HTERT RPE-1 (cell line): Measurements from ENCODE around the gene POLR2I.
"Not testable (repeated sequence)": the region's sequence is repeated elsewhere in the genome, so short reads cannot be mapped to it uniquely, and the experiment has no call there.

Experiments used
- in situ Hi-C: fragments of 300-500 bp; cut with MboI; formaldehyde crosslinking; loops from 4 replicates; pipeline ENCODE4 v1.14.3; 2020; ENCODE audit warnings: low sequenced_read_pairs

POLR2I gene

GRCh38 chr19:36134867-36135266 is 20.2 kb upstream of the POLR2I start:
- in situ Hi-C loops: not testable (repeated sequence)

DNA sequence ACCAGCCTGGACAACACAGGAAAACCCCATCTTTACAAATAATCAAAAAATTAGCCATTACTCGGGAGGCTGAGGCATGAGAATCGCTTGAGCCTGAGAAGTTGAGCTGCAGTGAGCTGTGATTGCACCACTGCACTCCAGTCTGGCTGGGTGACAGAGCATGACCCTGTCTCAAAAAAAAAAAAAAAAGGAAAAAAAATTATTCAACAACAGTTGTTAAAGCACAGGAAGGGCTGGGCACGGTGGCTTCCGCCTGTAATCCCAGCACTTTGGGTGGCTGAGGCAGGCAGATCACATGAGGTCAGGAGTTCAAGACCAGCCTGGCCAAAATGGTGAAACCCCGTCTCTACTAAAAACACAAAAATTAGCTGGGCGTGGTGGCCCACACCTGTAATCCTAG is 16.5 kb upstream of the POLR2I start:
- in situ Hi-C loops: not testable (repeated sequence)

DNA sequence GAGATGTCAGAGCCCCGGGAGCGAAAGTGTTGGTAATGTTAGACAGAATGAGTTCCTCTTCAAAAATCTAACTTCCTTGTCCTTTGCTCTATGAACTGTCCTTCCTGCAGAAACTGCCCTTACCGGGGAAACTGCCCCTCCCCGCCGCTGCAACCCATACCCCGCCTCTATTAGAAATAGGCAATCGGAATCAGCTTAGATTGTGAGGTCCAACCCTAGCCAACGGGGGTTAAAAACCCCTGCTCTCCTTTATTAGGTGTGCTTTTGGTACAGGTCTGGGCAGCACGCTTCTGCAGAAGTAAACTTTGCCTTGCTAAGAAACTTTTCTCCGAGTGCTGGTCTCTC is 13.7 kb upstream of the POLR2I start:
- in situ Hi-C loops: no loop called here

DNA sequence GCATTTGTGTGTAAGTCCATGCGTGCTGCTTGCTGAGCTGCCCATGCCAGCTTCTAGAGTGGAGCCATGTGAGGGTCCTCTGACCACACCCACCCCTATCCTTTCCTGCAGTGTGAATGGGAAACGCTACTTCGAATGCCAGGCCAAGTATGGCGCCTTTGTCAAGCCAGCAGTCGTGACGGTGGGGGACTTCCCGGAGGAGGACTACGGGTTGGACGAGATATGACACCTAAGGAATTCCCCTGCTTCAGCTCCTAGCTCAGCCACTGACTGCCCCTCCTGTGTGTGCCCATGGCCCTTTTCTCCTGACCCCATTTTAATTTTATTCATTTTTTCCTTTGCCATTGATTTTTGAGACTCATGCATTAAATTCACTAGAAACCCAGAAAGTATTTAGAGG is 10.9 kb upstream of the POLR2I start:
- in situ Hi-C loops: no loop called here

- in situ Hi-C loops: no loop called here
These were observed 6.9 kb upstream of the POLR2I start for GRCh38 chr19:36121486-36122124.

DNA sequence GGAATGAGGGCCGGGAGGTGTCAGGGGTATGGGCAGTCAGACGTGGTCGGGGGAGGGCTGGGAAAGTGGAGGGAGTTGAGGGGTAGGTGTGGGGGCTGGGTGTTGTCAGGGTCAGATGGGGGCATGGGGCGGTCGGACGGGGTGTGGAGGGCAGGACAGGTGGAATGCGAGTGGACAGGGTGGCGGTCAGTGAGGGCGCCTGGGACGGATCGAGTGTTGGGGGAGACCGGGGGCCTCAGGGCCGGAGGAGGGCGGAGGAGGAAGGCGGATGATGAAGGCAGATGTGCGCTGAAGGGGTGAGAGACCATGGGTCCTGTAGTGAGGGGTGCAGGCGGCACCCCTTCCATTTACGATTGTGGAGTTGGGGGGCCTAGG is 6.3 kb upstream of the POLR2I start:
- in situ Hi-C loops: no loop called here

DNA sequence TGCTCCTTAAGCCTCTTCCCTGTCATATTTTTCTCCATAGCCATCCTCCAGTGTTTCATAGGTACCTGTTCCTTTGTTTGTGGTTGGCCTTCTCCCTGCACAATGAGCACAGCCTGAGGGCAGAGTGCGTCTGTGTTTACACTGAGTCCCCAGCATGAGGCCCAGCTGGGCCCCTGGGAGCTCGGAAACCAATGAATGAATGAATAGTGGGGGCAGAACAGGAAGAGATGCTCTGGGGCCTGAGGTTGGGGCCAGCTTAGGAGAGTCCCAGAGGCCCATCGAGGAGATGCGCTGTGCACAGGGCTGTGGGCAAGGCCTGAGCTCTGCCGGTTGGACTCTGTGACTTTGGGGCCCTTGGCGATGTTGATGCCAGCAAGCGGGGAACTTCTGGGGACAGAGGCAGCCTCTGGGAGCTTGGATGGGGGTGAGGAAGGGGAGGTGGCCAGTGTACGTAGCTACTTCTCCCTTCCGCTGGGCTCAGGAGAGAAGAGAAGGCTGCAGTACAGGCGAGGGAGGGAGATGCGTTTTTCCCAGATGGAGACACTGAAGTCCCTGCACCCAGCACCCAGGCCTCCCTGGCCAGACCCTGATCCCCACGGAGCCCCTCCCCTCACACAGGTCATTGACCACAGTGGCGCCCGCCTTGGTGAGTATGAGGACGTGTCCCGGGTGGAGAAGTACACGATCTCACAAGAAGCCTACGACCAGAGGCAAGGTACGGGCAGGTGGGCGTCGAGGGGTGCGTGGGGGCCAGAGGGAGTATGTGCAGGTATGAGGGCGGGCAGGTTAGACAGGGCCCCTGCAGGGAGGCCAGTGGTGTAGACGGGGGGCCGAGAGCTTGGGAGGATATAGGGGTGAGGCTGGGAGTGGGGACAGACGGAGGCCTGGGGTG is 5.7 kb upstream of the POLR2I start:
- in situ Hi-C loops: no loop called here

GRCh38 chr19:36116344-36116637 is 1.6 kb upstream of the POLR2I start:
- in situ Hi-C loops: no loop called here

DNA sequence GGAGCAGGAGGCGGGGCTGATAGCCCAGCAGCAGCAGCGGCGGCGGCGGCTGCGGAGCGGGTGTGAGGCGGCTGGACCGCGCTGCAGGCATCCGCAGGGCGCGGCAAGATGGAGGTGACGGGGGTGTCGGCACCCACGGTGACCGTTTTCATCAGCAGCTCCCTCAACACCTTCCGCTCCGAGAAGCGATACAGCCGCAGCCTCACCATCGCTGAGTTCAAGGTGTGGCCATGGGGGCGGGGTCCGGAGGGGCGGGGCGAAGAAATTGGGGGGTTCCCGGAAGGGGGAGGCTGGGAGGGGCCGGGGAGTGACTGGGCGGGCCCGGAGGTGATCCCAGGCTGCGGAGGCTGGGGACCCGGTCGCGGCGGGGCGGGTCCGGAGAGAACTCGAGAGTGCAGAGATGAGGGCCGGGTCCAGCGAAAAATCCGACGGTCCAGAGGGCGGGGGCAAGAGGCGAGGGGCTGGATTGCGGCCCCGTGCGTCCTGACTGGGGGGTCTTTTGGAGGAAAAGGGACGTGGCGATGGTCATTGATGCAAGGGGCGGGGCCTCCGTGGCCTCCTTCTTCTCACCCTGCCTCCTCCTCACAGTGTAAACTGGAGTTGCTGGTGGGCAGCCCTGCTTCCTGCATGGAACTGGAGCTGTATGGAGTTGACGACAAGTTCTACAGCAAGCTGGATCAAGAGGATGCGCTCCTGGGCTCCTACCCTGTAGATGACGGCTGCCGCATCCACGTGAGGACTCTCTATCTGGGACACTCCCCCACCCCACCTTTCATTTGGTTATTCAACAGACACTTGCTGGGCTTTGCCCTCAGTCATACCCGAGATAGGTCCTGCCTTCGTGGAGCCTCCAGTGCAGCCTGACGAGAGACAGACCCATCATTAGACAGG is 1.0 kb upstream of the POLR2I start, which contains the start of gene TBCB:
Gene TBCB, plus strand, starts transcription at position 16 of the 891 bp plus-strand sequence. Its CDS starts 93 bp downstream, at position 109.
- in situ Hi-C loops: no loop called here

GRCh38 chr19:36113894-36114720 is 568 bp downstream of the POLR2I start:
- in situ Hi-C loops: no loop called here

GRCh38 chr19:36113425-36113824 is 1.2 kb downstream of the POLR2I start:
- in situ Hi-C loops: no loop called here

GRCh38 chr19:36112678-36113077 is 2.0 kb downstream of the POLR2I start:
- in situ Hi-C loops: no loop called here

GRCh38 chr19:36111200-36111539 is 3.5 kb downstream of the POLR2I start:
- in situ Hi-C loops: no loop called here

DNA sequence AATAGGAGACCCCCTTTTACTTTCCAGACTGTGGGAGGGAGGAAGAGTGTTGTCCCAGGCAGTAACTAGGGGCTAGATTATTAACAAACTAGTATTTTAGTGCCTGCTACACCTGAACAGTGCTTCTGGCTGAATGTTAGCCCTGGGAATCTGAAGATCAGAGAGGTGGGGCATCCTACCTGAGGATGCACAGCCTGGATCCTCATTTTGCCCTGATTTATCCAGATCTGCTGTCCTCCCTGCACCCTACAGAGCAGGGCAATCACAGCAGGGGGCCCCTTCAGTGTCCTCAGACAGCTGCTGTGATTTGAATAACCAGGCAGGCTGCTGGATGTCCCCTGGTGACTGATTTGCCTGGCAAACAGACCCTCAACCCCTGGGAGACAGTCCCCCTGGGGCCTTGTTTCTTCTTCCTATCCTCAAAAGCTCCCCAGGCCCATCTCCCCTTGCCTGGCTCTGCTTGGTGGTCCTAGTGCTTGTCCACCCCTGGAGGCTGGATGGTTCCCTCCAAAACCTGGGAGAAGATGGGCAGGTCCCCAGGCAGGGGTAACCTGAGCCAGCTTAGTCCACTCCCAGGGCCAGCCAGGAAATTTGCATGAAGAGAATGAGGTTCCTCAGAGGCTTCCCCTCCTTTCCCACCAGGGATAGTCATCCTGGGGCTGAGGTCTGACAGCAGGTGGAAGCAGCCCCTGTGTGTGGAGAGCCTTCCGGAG is 4.0 kb downstream of the POLR2I start, which contains the start of gene OVOL3:
Gene OVOL3, plus strand, starts transcription at position 657 of the 713 bp plus-strand sequence. CDS start 60 bp downstream, outside the sequence.
- in situ Hi-C loops: no loop called here

- in situ Hi-C loops: no loop called here
These were observed 6.0 kb downstream of the POLR2I start for GRCh38 chr19:36108684-36109083.

- in situ Hi-C loops: no loop called here
These were observed 7.7 kb downstream of the POLR2I start for GRCh38 chr19:36106991-36107390.

GRCh38 chr19:36106441-36106840 is 8.2 kb downstream of the POLR2I start:
- in situ Hi-C loops: no loop called here

DNA sequence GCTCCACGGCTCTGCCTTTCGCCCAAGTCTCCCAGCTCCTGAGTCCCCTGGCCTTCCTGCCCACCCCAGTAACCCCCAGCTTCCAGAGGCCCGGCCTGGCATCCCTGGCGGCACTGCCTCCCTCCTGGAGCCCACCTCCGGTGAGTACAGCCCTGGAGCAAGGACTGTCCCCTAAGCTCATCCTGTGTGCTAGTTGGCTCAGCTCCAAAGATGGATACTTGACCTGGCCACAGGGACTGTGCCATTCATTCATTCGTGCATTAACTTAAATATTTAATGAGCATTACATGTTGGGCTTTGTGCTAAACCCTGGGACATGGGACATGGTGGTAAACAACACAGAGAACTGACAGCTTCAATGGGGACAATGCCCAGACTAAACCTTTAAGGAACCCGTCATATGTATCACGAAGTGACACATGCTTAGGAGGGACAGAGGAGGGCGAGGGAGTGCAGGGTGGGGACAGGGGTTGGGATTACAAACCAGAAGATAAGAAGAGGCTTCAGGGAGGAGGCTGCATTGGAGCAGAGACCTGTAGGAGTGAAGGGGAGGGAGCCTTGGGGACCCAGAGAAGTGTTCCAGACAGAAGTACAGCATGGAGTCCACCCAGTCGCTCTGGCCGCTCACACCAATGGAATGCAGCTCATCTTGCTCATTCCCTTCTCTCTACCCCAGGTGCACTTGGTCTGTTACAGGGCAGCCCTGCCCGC is 10.7 kb downstream of the POLR2I start:
- in situ Hi-C loops: no loop called here

GRCh38 chr19:36103040-36103626 is 11.5 kb downstream of the POLR2I start:
- in situ Hi-C loops: no loop called here
